B cell (primary cell): ENCODE results near the gene SUPV3L1.
"Not testable (repeated sequence)": the region's sequence is repeated elsewhere in the genome, so short reads cannot be mapped to it uniquely, and the experiment has no call there.

Experiments
- EZH2 ChIP-seq: IDR thresholded peaks from 2 replicates; pipeline ENCODE4 v1.6.1; 2012; ENCODE audit warnings: borderline replicate concordance, low read depth, mild to moderate bottlenecking, moderate library complexity, low read length; ENCODE audit not compliant: insufficient read depth, poor library complexity, severe bottlenecking
- TF ChIP-seq, protein P1 (sequence below): fragments of 200-600 bp; IDR thresholded peaks from one replicate; pipeline ENCODE4 v1.8.0; 2022; ENCODE audit warnings: antibody characterized with exemption, mild to moderate bottlenecking

DNA sequence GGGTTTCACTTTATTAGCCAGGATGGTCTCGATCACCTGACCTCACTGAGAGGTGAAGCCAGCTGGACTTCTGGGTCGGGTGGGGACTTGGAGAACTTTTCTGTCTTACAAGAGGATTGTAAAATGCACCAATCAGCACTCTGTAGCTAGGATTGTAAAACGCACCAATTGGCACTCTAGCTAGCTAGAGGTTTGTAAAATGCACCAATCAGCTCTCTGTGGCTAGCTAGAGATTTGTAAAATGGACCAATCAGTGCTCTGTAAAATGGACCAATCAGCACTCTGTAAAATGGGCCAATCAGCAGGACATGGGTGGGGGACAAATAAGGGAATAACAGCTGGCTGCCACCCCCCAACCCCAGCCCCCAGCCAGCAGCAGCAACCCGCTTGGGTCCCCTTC is 4.7 kb upstream of the SUPV3L1 start:
- TF ChIP-seq, protein P1, sequence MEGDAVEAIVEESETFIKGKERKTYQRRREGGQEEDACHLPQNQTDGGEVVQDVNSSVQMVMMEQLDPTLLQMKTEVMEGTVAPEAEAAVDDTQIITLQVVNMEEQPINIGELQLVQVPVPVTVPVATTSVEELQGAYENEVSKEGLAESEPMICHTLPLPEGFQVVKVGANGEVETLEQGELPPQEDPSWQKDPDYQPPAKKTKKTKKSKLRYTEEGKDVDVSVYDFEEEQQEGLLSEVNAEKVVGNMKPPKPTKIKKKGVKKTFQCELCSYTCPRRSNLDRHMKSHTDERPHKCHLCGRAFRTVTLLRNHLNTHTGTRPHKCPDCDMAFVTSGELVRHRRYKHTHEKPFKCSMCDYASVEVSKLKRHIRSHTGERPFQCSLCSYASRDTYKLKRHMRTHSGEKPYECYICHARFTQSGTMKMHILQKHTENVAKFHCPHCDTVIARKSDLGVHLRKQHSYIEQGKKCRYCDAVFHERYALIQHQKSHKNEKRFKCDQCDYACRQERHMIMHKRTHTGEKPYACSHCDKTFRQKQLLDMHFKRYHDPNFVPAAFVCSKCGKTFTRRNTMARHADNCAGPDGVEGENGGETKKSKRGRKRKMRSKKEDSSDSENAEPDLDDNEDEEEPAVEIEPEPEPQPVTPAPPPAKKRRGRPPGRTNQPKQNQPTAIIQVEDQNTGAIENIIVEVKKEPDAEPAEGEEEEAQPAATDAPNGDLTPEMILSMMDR: not testable (repeated sequence)
- not testable (repeated sequence) for TF ChIP-seq EZH2
